Suprapubic skin (tissue), 3 donors: ENCODE data around the gene GAB1.

Experiments used
- CTCF ChIP-seq, 2 donors: fragments of 200-600 bp in 1 of 2; fragments of 450-650 bp in 1 of 2; sonication (generic) in 1 of 2; IDR thresholded peaks; one replicate each; pipeline ENCODE4 v1.5.1; 2016 to 2019; ENCODE audit warnings: antibody characterized with exemption in 2 of 2, mild to moderate bottlenecking in 1 of 2, moderate library complexity in 1 of 2
- EP300 ChIP-seq: sonication (generic); formaldehyde crosslinking; IDR thresholded peaks from one replicate; pipeline ENCODE4 v1.6.1; 2017; ENCODE audit warnings: antibody characterized with exemption
- POLR2A ChIP-seq, 2 donors: fragments of 450-650 bp; IDR thresholded peaks; one replicate each; pipeline ENCODE4 v1.6.1; 2017; ENCODE audit warnings: antibody characterized with exemption in 2 of 2, mild to moderate bottlenecking in 2 of 2, moderate library complexity in 2 of 2

DNA sequence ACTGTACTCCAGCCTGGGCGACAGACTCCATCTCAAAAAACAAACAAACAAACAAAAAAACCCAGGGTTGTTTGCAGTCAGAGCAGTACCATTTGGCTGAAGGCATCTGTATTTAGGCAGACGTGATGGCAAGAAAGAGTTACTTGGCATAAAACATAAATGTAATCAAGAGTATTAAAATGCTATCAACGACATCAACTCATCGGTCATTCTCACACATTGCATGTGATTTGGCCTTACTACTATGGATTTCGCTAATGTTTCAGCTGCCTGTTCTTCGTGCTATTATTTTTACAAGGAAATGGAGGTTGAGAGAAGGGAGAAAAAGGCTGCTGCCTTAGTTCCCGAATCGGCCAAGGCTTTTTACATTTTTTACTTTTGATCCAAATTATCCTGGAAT lies 161.3 kb downstream of the GAB1 start:
- no peak for TF ChIP-seq CTCF (IDR thresholded peaks at IDR 0.05)
- no peak for TF ChIP-seq POLR2A (IDR thresholded peaks at IDR 0.05)
- TF ChIP-seq EP300: no peak
